Measurements from ENCODE around the gene TMEM45A.

Gene TMEM45A

DNA sequence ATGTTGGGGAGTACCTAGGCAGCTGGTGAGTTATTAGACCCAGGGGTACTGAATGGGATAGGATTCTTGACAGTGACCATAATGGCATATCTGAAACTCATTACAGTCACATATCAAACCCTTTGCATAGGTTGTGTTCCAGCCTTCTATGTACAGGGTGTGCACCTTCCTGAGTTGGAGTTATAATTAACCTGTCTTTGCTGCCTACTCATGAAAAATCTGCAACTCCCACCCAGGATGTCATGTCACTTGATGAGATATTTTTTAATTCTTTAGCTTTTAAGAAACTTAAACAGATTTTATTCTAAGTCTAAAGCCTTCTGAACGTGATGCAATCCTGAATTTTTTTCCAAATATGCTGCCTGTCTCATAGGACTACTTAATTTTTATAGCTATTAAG is 95.8 kb downstream of the TMEM45A start:
- H3K9ac ChIP-seq: no peak overlapping the region
- H3K27ac ChIP-seq: no peak overlapping the region
- H3K27me3 ChIP-seq (ENCODE audit: insufficient read depth, low read depth): no peaks in the 10 kb centered on the region
- H3K79me2 ChIP-seq (ENCODE audit: insufficient read depth, low read depth): no peaks in the 10 kb centered on the region
- no peaks in the 10 kb centered on the region for H3K4me1 ChIP-seq (ENCODE audit: low read depth, poor library complexity, severe bottlenecking)
- H3K36me3 ChIP-seq (ENCODE audit: insufficient read depth): no peaks in the 10 kb centered on the region
- H4K20me1 ChIP-seq (ENCODE audit: insufficient read depth): no peaks in the 10 kb centered on the region
- no peak overlapping the region for H2AFZ ChIP-seq (ENCODE audit: low read depth)
- TF ChIP-seq, protein P1, sequence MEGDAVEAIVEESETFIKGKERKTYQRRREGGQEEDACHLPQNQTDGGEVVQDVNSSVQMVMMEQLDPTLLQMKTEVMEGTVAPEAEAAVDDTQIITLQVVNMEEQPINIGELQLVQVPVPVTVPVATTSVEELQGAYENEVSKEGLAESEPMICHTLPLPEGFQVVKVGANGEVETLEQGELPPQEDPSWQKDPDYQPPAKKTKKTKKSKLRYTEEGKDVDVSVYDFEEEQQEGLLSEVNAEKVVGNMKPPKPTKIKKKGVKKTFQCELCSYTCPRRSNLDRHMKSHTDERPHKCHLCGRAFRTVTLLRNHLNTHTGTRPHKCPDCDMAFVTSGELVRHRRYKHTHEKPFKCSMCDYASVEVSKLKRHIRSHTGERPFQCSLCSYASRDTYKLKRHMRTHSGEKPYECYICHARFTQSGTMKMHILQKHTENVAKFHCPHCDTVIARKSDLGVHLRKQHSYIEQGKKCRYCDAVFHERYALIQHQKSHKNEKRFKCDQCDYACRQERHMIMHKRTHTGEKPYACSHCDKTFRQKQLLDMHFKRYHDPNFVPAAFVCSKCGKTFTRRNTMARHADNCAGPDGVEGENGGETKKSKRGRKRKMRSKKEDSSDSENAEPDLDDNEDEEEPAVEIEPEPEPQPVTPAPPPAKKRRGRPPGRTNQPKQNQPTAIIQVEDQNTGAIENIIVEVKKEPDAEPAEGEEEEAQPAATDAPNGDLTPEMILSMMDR (conservative IDR thresholded peaks at IDR 0.05; ENCODE audit: low read depth, low read length): no peak
- no peak overlapping the region for H3K4me2 ChIP-seq
- no peak overlapping the region for H3K4me3 ChIP-seq (IDR thresholded peaks at IDR 0.05; ENCODE audit: insufficient read depth, low read depth, low read length)

DNA sequence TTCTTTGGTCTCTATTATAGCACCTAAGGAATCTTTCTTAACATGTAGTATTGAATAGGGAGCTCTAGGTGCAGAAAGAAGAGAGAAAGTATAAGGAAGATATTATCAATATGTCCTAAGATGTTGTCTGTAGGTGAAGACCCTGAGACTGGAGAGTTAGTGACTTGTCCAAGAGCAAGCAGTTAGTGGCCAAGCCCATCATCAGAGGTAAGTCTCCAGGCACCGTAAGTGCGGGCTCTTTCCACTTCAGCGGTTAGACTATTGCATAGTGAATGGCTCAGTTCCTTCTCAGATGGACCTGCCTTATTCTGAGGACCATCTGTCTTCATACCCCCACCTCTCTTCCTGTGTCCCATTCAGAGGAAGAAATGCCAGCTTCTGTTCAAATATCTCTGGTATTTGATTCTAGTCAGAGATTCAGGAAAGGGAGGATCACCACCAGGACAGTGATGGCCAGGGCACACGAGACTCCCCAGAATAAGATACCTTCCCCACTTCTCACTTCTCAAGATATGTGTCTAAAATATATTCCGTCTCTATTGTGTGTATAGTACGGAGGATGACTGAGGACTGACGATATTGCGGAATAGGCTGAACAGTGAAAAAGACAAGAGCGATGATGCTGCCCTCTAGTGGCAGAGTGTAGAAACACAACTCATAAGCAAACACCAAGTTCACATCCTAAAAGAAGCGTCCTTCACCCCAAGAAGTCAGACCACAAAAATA is 97.9 kb downstream of the TMEM45A start:
- Histone ChIP-seq H3K36me3 (ENCODE audit: insufficient read depth) (no peaks in the 10 kb centered on the region), H3K4me3 (IDR thresholded peaks at IDR 0.05; ENCODE audit: insufficient read depth, low read depth, low read length) (no peak overlapping the region), H3K9ac (no peak overlapping the region), H3K4me2 (peak overlapping the region; percentile 46; the same call in 1 of the 2 replicates), H3K79me2 (ENCODE audit: insufficient read depth, low read depth) (no peaks in the 10 kb centered on the region), H4K20me1 (ENCODE audit: insufficient read depth) (no peaks in the 10 kb centered on the region), H3K27me3 (ENCODE audit: insufficient read depth, low read depth) (no peaks in the 10 kb centered on the region), H3K27ac (no peak overlapping the region), H3K4me1 (ENCODE audit: low read depth, poor library complexity, severe bottlenecking) (no peaks in the 10 kb centered on the region), H2AFZ (ENCODE audit: low read depth) (peak overlapping the region; percentile 74)
- TF ChIP-seq, protein P1 (conservative IDR thresholded peaks at IDR 0.05; ENCODE audit: low read depth, low read length): peak; percentile 96

DNA sequence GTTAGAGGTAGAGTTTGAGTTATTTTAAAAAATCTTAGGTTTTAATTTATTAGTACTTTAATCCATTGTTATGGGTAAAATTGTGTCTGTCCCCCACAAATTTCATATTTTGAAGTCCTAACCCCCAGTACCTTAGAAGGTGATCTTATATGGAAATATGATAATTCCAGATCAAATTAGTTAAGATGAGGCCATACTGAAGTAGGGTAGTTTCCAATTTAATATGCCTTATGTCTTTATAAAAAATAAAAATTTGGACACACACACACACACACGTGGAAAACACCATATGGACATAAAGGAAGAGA is 98.4 kb downstream of the TMEM45A start:
- Histone ChIP-seq H3K27me3 (ENCODE audit: insufficient read depth, low read depth) (no peaks in the 10 kb centered on the region), H3K4me3 (IDR thresholded peaks at IDR 0.05; ENCODE audit: insufficient read depth, low read depth, low read length) (no peak overlapping the region), H3K36me3 (ENCODE audit: insufficient read depth) (no peaks in the 10 kb centered on the region), H4K20me1 (ENCODE audit: insufficient read depth) (no peaks in the 10 kb centered on the region), H3K27ac (no peak overlapping the region), H2AFZ (ENCODE audit: low read depth) (no peak overlapping the region), H3K9ac (no peak overlapping the region), H3K4me1 (ENCODE audit: low read depth, poor library complexity, severe bottlenecking) (no peaks in the 10 kb centered on the region), H3K4me2 (no peak overlapping the region), H3K79me2 (ENCODE audit: insufficient read depth, low read depth) (no peaks in the 10 kb centered on the region)
- TF ChIP-seq, protein P1 (conservative IDR thresholded peaks at IDR 0.05; ENCODE audit: low read depth, low read length): peak; percentile 30

DNA sequence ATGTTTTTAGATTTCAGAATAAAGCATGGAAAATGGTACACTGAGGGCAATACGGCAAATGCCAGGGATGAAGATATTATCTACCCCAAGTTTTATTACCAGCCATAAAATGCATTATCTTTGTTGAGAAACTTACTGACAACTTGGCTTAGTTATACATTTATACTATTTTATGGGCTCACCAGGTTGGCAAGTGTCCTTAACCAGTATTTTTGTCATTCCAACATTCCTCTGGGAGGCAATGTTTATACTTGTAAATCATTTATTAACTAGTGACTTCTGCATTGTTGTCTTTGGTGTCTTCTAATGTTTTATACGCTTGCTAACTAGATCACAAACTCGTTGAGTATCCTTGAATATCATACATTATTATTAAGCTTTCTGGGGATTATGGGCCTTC is 99.0 kb downstream of the TMEM45A start:
- Histone ChIP-seq H3K4me1 (ENCODE audit: low read depth, poor library complexity, severe bottlenecking) (no peaks in the 10 kb centered on the region), H3K4me3 (IDR thresholded peaks at IDR 0.05; ENCODE audit: insufficient read depth, low read depth, low read length) (no peak overlapping the region), H3K4me2 (no peak overlapping the region), H3K36me3 (ENCODE audit: insufficient read depth) (no peaks in the 10 kb centered on the region), H3K9ac (no peak overlapping the region), H3K27ac (no peak overlapping the region), H4K20me1 (ENCODE audit: insufficient read depth) (no peaks in the 10 kb centered on the region), H3K79me2 (ENCODE audit: insufficient read depth, low read depth) (no peaks in the 10 kb centered on the region), H3K27me3 (ENCODE audit: insufficient read depth, low read depth) (no peaks in the 10 kb centered on the region), H2AFZ (ENCODE audit: low read depth) (no peak overlapping the region)
- TF ChIP-seq, protein P1 (conservative IDR thresholded peaks at IDR 0.05; ENCODE audit: low read depth, low read length): no peak
